GM12878 (cell line): ENCODE measurements around the gene TMSB10. TPM values are rescaled to one million over a fixed set of nuclear protein-coding genes. Genes with fewer than 3 reads are reported as not detected.

Source experiments
- BCL11A ChIP-seq: IDR thresholded peaks from 2 replicates; pipeline ENCODE4 v1.6.1; 2011; ENCODE audit warnings: low read depth, low read length
- BCL3 ChIP-seq: IDR thresholded peaks from 2 replicates; pipeline ENCODE4 v1.6.1; 2011; ENCODE audit warnings: borderline replicate concordance, low read depth, mild to moderate bottlenecking, moderate library complexity, low read length; ENCODE audit not compliant: insufficient read depth, poor library complexity, severe bottlenecking
- BHLHE40 ChIP-seq, 2 experiments: fragments of 450-650 bp in 1 of 2; IDR thresholded peaks; 2 replicates each; pipeline ENCODE4 v1.6.1; 2011 to 2017; ENCODE audit warnings: low read depth in 2 of 2, borderline replicate concordance in 1 of 2, improper control_type of control experiment in 1 of 2, low read length in 1 of 2, mild to moderate bottlenecking in 1 of 2
- CHD1 ChIP-seq: IDR thresholded peaks from 2 replicates; pipeline ENCODE4 v1.6.1; 2012; ENCODE audit warnings: low read depth, low read length, improper control_type of control experiment
- EZH2 ChIP-seq: IDR thresholded peaks from 2 replicates; pipeline ENCODE4 v1.6.1; 2012; ENCODE audit warnings: low read depth, mild to moderate bottlenecking, control low read depth, inconsistent platforms, low read length, borderline replicate concordance; ENCODE audit not compliant: control insufficient read depth
- FOXK2 ChIP-seq: fragments of 450-650 bp; IDR thresholded peaks from 2 replicates; pipeline ENCODE4 v1.6.1; 2017; ENCODE audit warnings: mild to moderate bottlenecking, moderate library complexity
- HDAC6 ChIP-seq: fragments of 200-600 bp; sonication (generic); IDR thresholded peaks from one replicate; pipeline ENCODE4 v1.8.0; 2017; ENCODE audit warnings: antibody characterized with exemption; ENCODE audit not compliant: unreplicated experiment
- IKZF2 ChIP-seq, 2 experiments: fragments of 450-650 bp; IDR thresholded peaks; 2 replicates each; pipeline ENCODE4 v1.6.1; 2017; ENCODE audit warnings: mild to moderate bottlenecking in 2 of 2, moderate library complexity in 2 of 2
- IRF4 ChIP-seq: IDR thresholded peaks from 2 replicates; pipeline ENCODE4 v1.6.1; 2011; ENCODE audit warnings: low read depth, low read length
- LARP7 ChIP-seq: fragments of 450-650 bp; IDR thresholded peaks from 2 replicates; pipeline ENCODE4 v1.6.1; 2017; ENCODE audit warnings: mild to moderate bottlenecking
- NFIC ChIP-seq: IDR thresholded peaks from 2 replicates; pipeline ENCODE4 v1.6.1; 2012; ENCODE audit warnings: low read depth, mild to moderate bottlenecking, inconsistent platforms, low read length, moderate library complexity
- NFXL1 ChIP-seq: fragments of 450-650 bp; IDR thresholded peaks from 2 replicates; pipeline ENCODE4 v1.6.1; 2017; ENCODE audit warnings: antibody characterized with exemption, mild to moderate bottlenecking, borderline replicate concordance
- NRF1 ChIP-seq: conservative IDR thresholded peaks from 2 replicates; pipeline ENCODE4 v1.6.1; 2011; ENCODE audit warnings: mild to moderate bottlenecking, low read depth, low read length, improper control_type of control experiment
- PAX5 ChIP-seq: IDR thresholded peaks from 2 replicates; pipeline ENCODE4 v1.6.1; 2011; ENCODE audit warnings: low read depth, low read length, borderline replicate concordance
- POLR2AphosphoS2 ChIP-seq: IDR thresholded peaks from 2 replicates; pipeline ENCODE4 v1.6.1; 2011; ENCODE audit warnings: low read depth, mild to moderate bottlenecking, low read length, improper control_type of control experiment, moderate library complexity
- RBBP5 ChIP-seq: fragments of 200-600 bp; sonication (generic); conservative IDR thresholded peaks from 2 replicates; pipeline ENCODE4 v1.6.1; 2016
- RUNX3 ChIP-seq: IDR thresholded peaks from 2 replicates; pipeline ENCODE4 v1.6.1; 2012; ENCODE audit warnings: low read length, inconsistent platforms
- SP1 ChIP-seq: IDR thresholded peaks from one replicate; pipeline ENCODE4 v1.6.1; 2011; ENCODE audit warnings: low read depth, low read length
- SUZ12 ChIP-seq: fragments of 200-600 bp; sonication (generic); IDR thresholded peaks from one replicate; pipeline ENCODE4 v1.6.1; 2018; ENCODE audit warnings: antibody characterized with exemption, mild to moderate bottlenecking; ENCODE audit not compliant: unreplicated experiment
- YBX1 ChIP-seq: fragments of 450-650 bp; IDR thresholded peaks from 2 replicates; pipeline ENCODE4 v1.6.1; 2016; ENCODE audit warnings: antibody characterized with exemption
- YY1 ChIP-seq: IDR thresholded peaks from 2 replicates; pipeline ENCODE4 v1.6.1; 2011; ENCODE audit warnings: low read depth, mild to moderate bottlenecking, low read length
- ZNF217 ChIP-seq: fragments of 450-650 bp; IDR thresholded peaks from 2 replicates; pipeline ENCODE4 v1.6.1; 2017; ENCODE audit warnings: antibody characterized with exemption, mild to moderate bottlenecking
- ZNF24 ChIP-seq: fragments of 450-650 bp; IDR thresholded peaks from 2 replicates; pipeline ENCODE4 v1.6.1; 2017; ENCODE audit warnings: antibody characterized with exemption, mild to moderate bottlenecking
- ZNF622 ChIP-seq: fragments of 450-650 bp; IDR thresholded peaks from 2 replicates; pipeline ENCODE4 v1.6.1; 2017; ENCODE audit warnings: mild to moderate bottlenecking, inconsistent platforms
- ZSCAN29 ChIP-seq: fragments of 450-650 bp; IDR thresholded peaks from 2 replicates; pipeline ENCODE4 v1.6.1; 2017; ENCODE audit warnings: mild to moderate bottlenecking, moderate library complexity
- polyA plus RNA-seq, 11 experiments: library from polyadenylated mRNA; depleted of rRNA in 4 of 11; unstranded in 6 of 11; stranded (reverse) in 5 of 11; fragments of >200 nt; fragmentation: Nextera tagmentation in 4 of 11; fragmentation: Illumina TruSeq in 1 of 11; extraction: Ambion mirVana in 4 of 11; extraction: Trizol in 1 of 11; gene quantifications; 1 replicate in 1 of 11; 2 replicates in 10 of 11; pipeline versions ENCODE4 v1.2.1 to v1.2.3, GENCODE V29; 2011 to 2016; ENCODE audit warnings: inconsistent platforms in 2 of 11, missing spikeins in 2 of 11, low read depth in 1 of 11
- total RNA-seq, 4 experiments: library from RNA; depleted of rRNA in 3 of 4; stranded (reverse); fragments of >200 nt in 3 of 4; fragmentation: Illumina TruSeq in 1 of 4; extraction: Trizol in 1 of 4; gene quantifications; 2 replicates each; pipeline versions ENCODE4 v1.2.1 to v1.2.3, GENCODE V29; 2013 to 2021
- TF ChIP-seq, protein P1 (sequence below): fragments of 150-350 bp; IDR thresholded peaks from 2 replicates; pipeline ENCODE4 v1.6.1; 2016; ENCODE audit warnings: low read depth, low read length

TMSB10 gene
- total and polyA plus RNA-seq, 10 of the 15 experiments (the other 5 are each of a cell fraction or from before 2014, with no cell fraction given), result 1,406 to 4,860 (median 3,381) TPM

GRCh38 chr2:84925724-84926376, 20.4 kb downstream of the TMSB10 start (continued):
- TF ChIP-seq FOXK2 (no peak), ZNF622 (no peak), BCL3 (no peak), RBBP5 (no peak), LARP7 (peak; percentile 97), BCL11A (no peak), POLR2AphosphoS2 (no peak), ZNF24 (0 out of 2 replicates have a peak, but pooled peaks have one; percentile 74), SUZ12 (no peak), RUNX3 (peak; percentile 40), YBX1 (no peak), EZH2 (no peak), NFIC (no peak), SP1 (peak; percentile 42), CHD1 (no peak), YY1 (peak; percentile 77), HDAC6 (no peak), PAX5 (peak; percentile 61; the same call in 1 of the 2 replicates), ZSCAN29 (peak; percentile 92), BHLHE40 (IDR thresholded peaks at IDR 0.05; ENCODE audit: borderline replicate concordance in 1 of 2, low read depth in 2 of 2, low read length in 1 of 2) (peak; percentile 77 to 80; a peak in 3 of 4 replicates), ZNF217 (no peak), NRF1 (no peak), IRF4 (peak; percentile 79), IKZF2 (IDR thresholded peaks at IDR 0.05) (peak; percentile 92 to 93), NFXL1 (no peak)
- TF ChIP-seq, protein P1, sequence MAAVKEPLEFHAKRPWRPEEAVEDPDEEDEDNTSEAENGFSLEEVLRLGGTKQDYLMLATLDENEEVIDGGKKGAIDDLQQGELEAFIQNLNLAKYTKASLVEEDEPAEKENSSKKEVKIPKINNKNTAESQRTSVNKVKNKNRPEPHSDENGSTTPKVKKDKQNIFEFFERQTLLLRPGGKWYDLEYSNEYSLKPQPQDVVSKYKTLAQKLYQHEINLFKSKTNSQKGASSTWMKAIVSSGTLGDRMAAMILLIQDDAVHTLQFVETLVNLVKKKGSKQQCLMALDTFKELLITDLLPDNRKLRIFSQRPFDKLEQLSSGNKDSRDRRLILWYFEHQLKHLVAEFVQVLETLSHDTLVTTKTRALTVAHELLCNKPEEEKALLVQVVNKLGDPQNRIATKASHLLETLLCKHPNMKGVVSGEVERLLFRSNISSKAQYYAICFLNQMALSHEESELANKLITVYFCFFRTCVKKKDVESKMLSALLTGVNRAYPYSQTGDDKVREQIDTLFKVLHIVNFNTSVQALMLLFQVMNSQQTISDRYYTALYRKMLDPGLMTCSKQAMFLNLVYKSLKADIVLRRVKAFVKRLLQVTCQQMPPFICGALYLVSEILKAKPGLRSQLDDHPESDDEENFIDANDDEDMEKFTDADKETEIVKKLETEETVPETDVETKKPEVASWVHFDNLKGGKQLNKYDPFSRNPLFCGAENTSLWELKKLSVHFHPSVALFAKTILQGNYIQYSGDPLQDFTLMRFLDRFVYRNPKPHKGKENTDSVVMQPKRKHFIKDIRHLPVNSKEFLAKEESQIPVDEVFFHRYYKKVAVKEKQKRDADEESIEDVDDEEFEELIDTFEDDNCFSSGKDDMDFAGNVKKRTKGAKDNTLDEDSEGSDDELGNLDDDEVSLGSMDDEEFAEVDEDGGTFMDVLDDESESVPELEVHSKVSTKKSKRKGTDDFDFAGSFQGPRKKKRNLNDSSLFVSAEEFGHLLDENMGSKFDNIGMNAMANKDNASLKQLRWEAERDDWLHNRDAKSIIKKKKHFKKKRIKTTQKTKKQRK, result no peak
